Frontal cortex (tissue), 4 donors: ENCODE results near the gene SHROOM4. TPM values are rescaled to one million over a fixed set of nuclear protein-coding genes. Genes with fewer than 3 reads are reported as not detected.

ENCODE experiments used
- DNase-seq, 2 donors: peaks; one replicate each; pipeline ENCODE4 v3.0.0; 2012; ENCODE audit warnings: low spot score in 2 of 2
- FAIRE-seq: peaks from 2 replicates; lab custom pipeline; 2012; peaks lifted over from hg19 to GRCh38; lab: Jason Lieb, UNC
- total RNA-seq: library from RNA; depleted of rRNA; stranded (reverse); fragments of >200 nt; gene quantifications from one replicate; pipeline ENCODE4 v1.2.3, GENCODE V29; 2014
- donor health status: control.
- donor health status: control.
- donor health status: control.

SHROOM4 gene
- total RNA-seq, 1 donor from 2014 or later, result 1.6 TPM

- DNase-seq, result no peak
- no peak for FAIRE-seq
These were observed 102.1 kb downstream of the SHROOM4 start for GRCh38 chrX:50711907-50712306.

GRCh38 chrX:50707955-50708699 is 105.9 kb downstream of the SHROOM4 start:
- no peak for DNase-seq

GRCh38 chrX:50707405-50707804 is 106.6 kb downstream of the SHROOM4 start:
- FAIRE-seq, result no peak
- no peak for DNase-seq

More at GRCh38 chrX:50707955-50708699, 105.9 kb downstream of the SHROOM4 start:
- FAIRE-seq, result no peak

- FAIRE-seq, result no peak
- DNase-seq, result no peak
These were observed 109.0 kb downstream of the SHROOM4 start for GRCh38 chrX:50705042-50705441.

- FAIRE-seq, result no peak
- no peak for DNase-seq
These were observed 109.6 kb downstream of the SHROOM4 start for GRCh38 chrX:50704360-50704759.

- DNase-seq (no peak), FAIRE-seq (no peak)
These were observed 113.1 kb downstream of the SHROOM4 start for GRCh38 chrX:50700921-50701320.

GRCh38 chrX:50698944-50699343 is 115.0 kb downstream of the SHROOM4 start:
- no peak for DNase-seq
- FAIRE-seq, result no peak

GRCh38 chrX:50697691-50698090 is 116.3 kb downstream of the SHROOM4 start:
- FAIRE-seq, result no peak
- no peak for DNase-seq

GRCh38 chrX:50691820-50692219 is 122.2 kb downstream of the SHROOM4 start:
- FAIRE-seq, result no peak
- DNase-seq, result peak in 1 of 2 donors; percentile 2

GRCh38 chrX:50684871-50685270 is 129.1 kb downstream of the SHROOM4 start:
- FAIRE-seq, result no peak
- DNase-seq, result no peak

- DNase-seq (no peak), FAIRE-seq (no peak)
These were observed 133.0 kb downstream of the SHROOM4 start for GRCh38 chrX:50680990-50681389.

- FAIRE-seq, result no peak
- DNase-seq, result no peak
These were observed 136.2 kb downstream of the SHROOM4 start for GRCh38 chrX:50677789-50678188.

GRCh38 chrX:50671661-50672060 is 142.3 kb downstream of the SHROOM4 start:
- no peak for DNase-seq
- FAIRE-seq, result no peak

GRCh38 chrX:50668860-50669259 is 145.1 kb downstream of the SHROOM4 start:
- FAIRE-seq, result no peak
- no peak for DNase-seq

- FAIRE-seq (no peak), DNase-seq (no peak)
These were observed 165.8 kb downstream of the SHROOM4 start for GRCh38 chrX:50648156-50648555.

GRCh38 chrX:50644496-50644895 is 169.5 kb downstream of the SHROOM4 start:
- DNase-seq (no peak), FAIRE-seq (no peak)

- FAIRE-seq (no peak), DNase-seq (no peak)
These were observed 170.4 kb downstream of the SHROOM4 start for GRCh38 chrX:50643525-50644137.

- DNase-seq (no peak), FAIRE-seq (no peak)
These were observed 175.9 kb downstream of the SHROOM4 start for GRCh38 chrX:50638123-50638522.

GRCh38 chrX:50635817-50636365 is 178.1 kb downstream of the SHROOM4 start:
- DNase-seq, result no peak
- no peak for FAIRE-seq

GRCh38 chrX:50635162-50635561 is 178.8 kb downstream of the SHROOM4 start:
- FAIRE-seq, result no peak
- no peak for DNase-seq

- no peak for DNase-seq
- FAIRE-seq, result no peak
These were observed 184.2 kb downstream of the SHROOM4 start for GRCh38 chrX:50629774-50630173.
